GM19397 (cell line): ENCODE data around the gene CDCA4.

Experiments used
- ATAC-seq: cut with Tn5 transposase; IDR thresholded peaks from one replicate; pipeline ENCODE4 v1.9.1; 2021; ENCODE audit warnings: mild to moderate bottlenecking, moderate library complexity; ENCODE audit not compliant: unreplicated experiment

CDCA4 gene

GRCh38 chr14:104977008-104977680 lies 43.7 kb downstream of the CDCA4 start:
- no peak for ATAC-seq

GRCh38 chr14:104976198-104977007 lies 44.5 kb downstream of the CDCA4 start:
- no peak for ATAC-seq

GRCh38 chr14:104975481-104976197 lies 45.2 kb downstream of the CDCA4 start:
- ATAC-seq = no peak

GRCh38 chr14:104974665-104975390 lies 46.1 kb downstream of the CDCA4 start:
- no peak for ATAC-seq

GRCh38 chr14:104974146-104974541 lies 46.7 kb downstream of the CDCA4 start:
- ATAC-seq = no peak

- ATAC-seq = no peak
These were observed 47.3 kb downstream of the CDCA4 start for GRCh38 chr14:104973385-104974145.

- no peak for ATAC-seq
These were observed 47.8 kb downstream of the CDCA4 start for GRCh38 chr14:104973135-104973384.

- ATAC-seq = no peak
These were observed 48.4 kb downstream of the CDCA4 start for GRCh38 chr14:104972301-104973134.

GRCh38 chr14:104971447-104972240 lies 49.2 kb downstream of the CDCA4 start:
- no peak for ATAC-seq

- ATAC-seq = no peak
These were observed 50.4 kb downstream of the CDCA4 start for GRCh38 chr14:104970231-104971068.

- no peak for ATAC-seq
These were observed 51.1 kb downstream of the CDCA4 start for GRCh38 chr14:104969741-104970230.

- no peak for ATAC-seq
These were observed 52.1 kb downstream of the CDCA4 start for GRCh38 chr14:104968541-104969401.

GRCh38 chr14:104968153-104968527 lies 52.7 kb downstream of the CDCA4 start:
- no peak for ATAC-seq

GRCh38 chr14:104967386-104968152 lies 53.3 kb downstream of the CDCA4 start:
- no peak for ATAC-seq

GRCh38 chr14:104966981-104967385 lies 53.9 kb downstream of the CDCA4 start:
- no peak for ATAC-seq

- ATAC-seq = no peak
These were observed 54.5 kb downstream of the CDCA4 start for GRCh38 chr14:104966261-104966865.
